HFFc6 (cell line): ENCODE results near the gene FAXDC2. TPM values are rescaled to one million over a fixed set of nuclear protein-coding genes. Genes with fewer than 3 reads are reported as not detected.
"Not testable (repeated sequence)": the region's sequence is repeated elsewhere in the genome, so short reads cannot be mapped to it uniquely, and the experiment has no call there.

Experiments used
- DNase-seq: peaks from one replicate; pipeline ENCODE4 v3.0.0-alpha.2; 2018
- H3K27ac Mint-ChIP-seq: 2 replicates; pipeline ENCODE4 v1.8.0; 2020; ENCODE audit warnings: mild to moderate bottlenecking, mixed read lengths
- H3K27me3 Mint-ChIP-seq: 2 replicates; pipeline ENCODE4 v1.8.0; 2021; ENCODE audit warnings: mild to moderate bottlenecking, moderate library complexity, mixed read lengths; ENCODE audit not compliant: insufficient read depth
- H3K36me3 Mint-ChIP-seq: 2 replicates; pipeline ENCODE4 v1.8.0; 2021; ENCODE audit warnings: low read depth, mixed read lengths
- H3K4me1 Mint-ChIP-seq: 2 replicates; pipeline ENCODE4 v1.8.0; 2020; ENCODE audit warnings: low read depth, mixed read lengths
- H3K4me3 Mint-ChIP-seq: 2 replicates; pipeline ENCODE4 v1.8.0; 2020; ENCODE audit warnings: mild to moderate bottlenecking, moderate library complexity, mixed read lengths
- H3K9me3 Mint-ChIP-seq: 2 replicates; pipeline ENCODE4 v1.8.0; 2020; ENCODE audit warnings: mild to moderate bottlenecking, mixed read lengths
- total RNA-seq, 6 experiments: library from RNA; stranded (reverse); fragmentation: NEBNext Ultra II Directional; extraction: Animal tissue kit (Norgen Biotek cat#: 25700); gene quantifications; 2 replicates in 1 of 6; 3 replicates in 5 of 6; pipeline ENCODE4 v1.2.3, GENCODE V29; 2021
- TF ChIP-seq, protein P1 (sequence below): fragments of 200-600 bp; sonication (generic); IDR thresholded peaks from 2 replicates; pipeline ENCODE4 v1.5.0; 2021; ENCODE audit warnings: antibody characterized with exemption, mild to moderate bottlenecking

The FAXDC2 gene
- total RNA-seq, 6 experiments from 2014 or later = 3.1 to 4.7 (median 3.6) TPM

GRCh38 chr5:154842689-154843530 is 7.5 kb downstream of the FAXDC2 start:
- Mint-ChIP-seq H3K27me3 (no peaks in the 10 kb centered on the region; the same call in none of the 2 replicates), H3K4me1 (0 out of 2 replicates have a peak, but pooled peaks cover 6% of the 10 kb centered on the region), H3K36me3 (no peaks in the 10 kb centered on the region), H3K4me3 (no peak overlapping the region), H3K9me3 (no peaks in the 10 kb centered on the region), H3K27ac (no peak overlapping the region)
- DNase-seq = no peak
- TF ChIP-seq, protein P1, sequence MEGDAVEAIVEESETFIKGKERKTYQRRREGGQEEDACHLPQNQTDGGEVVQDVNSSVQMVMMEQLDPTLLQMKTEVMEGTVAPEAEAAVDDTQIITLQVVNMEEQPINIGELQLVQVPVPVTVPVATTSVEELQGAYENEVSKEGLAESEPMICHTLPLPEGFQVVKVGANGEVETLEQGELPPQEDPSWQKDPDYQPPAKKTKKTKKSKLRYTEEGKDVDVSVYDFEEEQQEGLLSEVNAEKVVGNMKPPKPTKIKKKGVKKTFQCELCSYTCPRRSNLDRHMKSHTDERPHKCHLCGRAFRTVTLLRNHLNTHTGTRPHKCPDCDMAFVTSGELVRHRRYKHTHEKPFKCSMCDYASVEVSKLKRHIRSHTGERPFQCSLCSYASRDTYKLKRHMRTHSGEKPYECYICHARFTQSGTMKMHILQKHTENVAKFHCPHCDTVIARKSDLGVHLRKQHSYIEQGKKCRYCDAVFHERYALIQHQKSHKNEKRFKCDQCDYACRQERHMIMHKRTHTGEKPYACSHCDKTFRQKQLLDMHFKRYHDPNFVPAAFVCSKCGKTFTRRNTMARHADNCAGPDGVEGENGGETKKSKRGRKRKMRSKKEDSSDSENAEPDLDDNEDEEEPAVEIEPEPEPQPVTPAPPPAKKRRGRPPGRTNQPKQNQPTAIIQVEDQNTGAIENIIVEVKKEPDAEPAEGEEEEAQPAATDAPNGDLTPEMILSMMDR = no peak

DNA sequence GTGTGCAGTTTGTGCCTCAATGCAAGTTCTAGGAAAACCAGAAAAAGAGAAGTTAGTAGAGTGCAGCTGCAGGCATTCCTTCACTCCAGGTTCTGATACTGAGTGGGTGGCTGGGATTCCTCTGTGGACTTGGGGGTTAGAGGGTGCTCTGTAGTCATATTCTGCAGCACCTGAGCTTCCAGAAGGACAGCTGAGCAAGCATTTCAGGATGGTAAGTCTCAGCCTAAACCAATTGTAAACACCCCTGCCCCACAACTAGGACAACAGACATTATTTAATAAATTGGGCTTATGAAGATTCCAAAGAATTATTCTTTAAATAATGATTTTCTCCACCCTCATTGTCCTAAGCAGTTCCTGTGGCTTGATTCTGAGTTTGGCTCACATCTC is 9.1 kb downstream of the FAXDC2 start:
- 0 out of 2 replicates have a peak, but pooled peaks cover 6% of the 10 kb centered on the region for H3K4me1 Mint-ChIP-seq
- no peak overlapping the region for H3K27ac Mint-ChIP-seq
- H3K27me3 Mint-ChIP-seq = no peaks in the 10 kb centered on the region; the same call in none of the 2 replicates
- TF ChIP-seq, protein P1 = no peak
- DNase-seq = no peak
- no peaks in the 10 kb centered on the region for H3K9me3 Mint-ChIP-seq
- H3K4me3 Mint-ChIP-seq = no peak overlapping the region
- no peaks in the 10 kb centered on the region for H3K36me3 Mint-ChIP-seq

DNA sequence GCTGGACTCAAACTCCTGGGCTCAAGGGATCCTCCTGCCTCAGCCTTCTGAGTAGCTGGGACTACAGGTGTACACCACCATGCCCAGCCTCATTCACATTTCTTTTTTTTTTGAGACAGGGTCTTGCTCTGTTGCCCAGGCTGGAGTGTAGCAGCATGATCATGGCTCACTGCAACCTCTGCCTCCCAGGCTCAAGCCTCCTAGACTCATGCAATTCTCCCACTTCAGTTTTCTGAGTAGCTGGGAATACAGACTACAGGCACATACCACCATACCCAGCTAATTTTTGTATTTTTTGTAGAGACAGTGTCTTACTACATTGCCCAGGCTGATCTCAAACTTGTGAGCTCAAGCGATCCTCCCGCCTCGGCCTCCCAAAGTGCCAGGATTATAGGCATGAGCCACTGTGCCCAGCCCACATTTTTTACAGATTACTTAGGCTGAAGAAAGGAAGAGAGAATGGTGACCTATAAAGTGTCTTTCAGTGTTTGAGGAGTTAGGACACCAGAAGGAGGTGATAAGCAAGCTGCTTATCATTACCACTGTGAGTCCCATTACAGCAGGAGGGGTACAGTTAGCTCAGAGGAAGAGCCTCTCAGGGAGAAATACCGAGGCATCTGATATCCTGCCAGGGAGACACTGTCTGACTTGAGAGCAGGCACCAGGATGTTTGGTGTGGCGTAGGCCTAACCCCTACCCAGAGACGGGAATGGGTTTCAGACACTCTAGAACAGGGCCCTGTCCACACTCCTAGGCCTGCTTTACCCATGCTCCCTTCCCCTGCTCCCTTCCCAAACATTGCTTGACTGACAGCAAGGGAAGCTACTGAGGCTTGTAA is 9.7 kb downstream of the FAXDC2 start:
- Mint-ChIP-seq H3K27me3 (no peaks in the 10 kb centered on the region; the same call in none of the 2 replicates), H3K4me3 (no peak overlapping the region), H3K27ac (peak overlapping the region; percentile 7; the same call in 1 of the 2 replicates), H3K9me3 (no peaks in the 10 kb centered on the region), H3K4me1 (0 out of 2 replicates have a peak, but pooled peaks cover 6% of the 10 kb centered on the region), H3K36me3 (no peaks in the 10 kb centered on the region)
- TF ChIP-seq, protein P1 = no peak
- no peak for DNase-seq

- peaks cover 18% of the 10 kb centered on the region for H3K4me1 Mint-ChIP-seq
- no peak overlapping the region for H3K27ac Mint-ChIP-seq
- no peak overlapping the region for H3K4me3 Mint-ChIP-seq
- no peak for DNase-seq
- H3K36me3 Mint-ChIP-seq = no peaks in the 10 kb centered on the region
- H3K27me3 Mint-ChIP-seq = no peaks in the 10 kb centered on the region; the same call in none of the 2 replicates
- TF ChIP-seq, protein P1 = no peak
- no peaks in the 10 kb centered on the region for H3K9me3 Mint-ChIP-seq
Measured at GRCh38 chr5:154837009-154837901, 13.1 kb downstream of the FAXDC2 start.

- Mint-ChIP-seq H3K27ac (no peak overlapping the region), H3K36me3 (no peaks in the 10 kb centered on the region), H3K4me1 (peaks cover 18% of the 10 kb centered on the region), H3K27me3 (no peaks in the 10 kb centered on the region; the same call in 1 of the 2 replicates), H3K9me3 (no peaks in the 10 kb centered on the region), H3K4me3 (no peak overlapping the region)
- no peak for DNase-seq
- TF ChIP-seq, protein P1 = no peak
Measured at GRCh38 chr5:154836225-154836624, 14.2 kb downstream of the FAXDC2 start.

- not testable (repeated sequence) for H3K4me3 Mint-ChIP-seq, H3K36me3 Mint-ChIP-seq, H3K27me3 Mint-ChIP-seq, H3K27ac Mint-ChIP-seq, DNase-seq, H3K9me3 Mint-ChIP-seq
- H3K4me1 Mint-ChIP-seq = peaks cover 16% of the 10 kb centered on the region
Measured at GRCh38 chr5:154835701-154836052, 14.7 kb downstream of the FAXDC2 start.
